ENCODE results near the gene KANSL1L. TPM values are rescaled to one million over a fixed set of nuclear protein-coding genes. Genes with fewer than 3 reads are reported as not detected.

KANSL1L gene
- total RNA-seq, 1 experiment from 2014 or later: 6.7 TPM

DNA sequence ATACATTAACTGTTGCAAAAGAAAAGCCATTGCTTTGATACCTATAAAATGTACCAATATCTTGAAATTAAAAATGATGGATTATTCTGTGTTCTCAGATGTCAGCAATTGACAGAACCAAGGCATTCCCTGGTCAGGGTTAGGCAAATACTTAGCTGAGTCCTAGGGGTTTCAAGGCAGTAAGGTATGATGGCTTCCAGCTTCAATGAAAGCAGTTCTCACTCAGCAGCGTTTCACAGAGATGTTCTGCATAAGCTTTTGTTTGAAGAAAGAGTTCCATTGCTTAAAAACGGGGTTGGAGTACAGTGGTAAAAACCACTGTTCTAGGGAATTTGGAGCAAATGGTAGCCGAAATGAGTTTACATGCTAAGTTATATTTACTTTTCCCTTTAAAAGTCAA lies 17.0 kb upstream of the KANSL1L start:
- ChIA-PET RAD21 (ENCODE audit: low non-redundant PET in 1 of 2, low total read pairs in 2 of 2, uncharacterized antibody in 2 of 2, unreplicated experiment in 2 of 2) (no interaction called here), POLR2A (no interaction called here), CTCF (interaction anchor here (1.5 to 1.6 kb wide), 2 partner anchors 11 to 211 kb away, joined by 3 to 5 read pairs; no protein-coding TSS in a partner anchor)
- H4K20me1 ChIP-seq (ENCODE audit: insufficient read depth): no peaks in the 10 kb centered on the region
- no peak for ATAC-seq
- no peak for DNase-seq (ENCODE audit: low read depth, low spot score)
- H3K9me2 ChIP-seq (ENCODE audit: insufficient read depth): no peaks in the 10 kb centered on the region
- H3K27me3 ChIP-seq (ENCODE audit: insufficient read depth, low read length): no peaks in the 10 kb centered on the region
- no peak overlapping the region for H2AFZ ChIP-seq (ENCODE audit: low read depth, low read length, poor library complexity, severe bottlenecking)
- no peaks in the 10 kb centered on the region for H3K4me1 ChIP-seq (ENCODE audit: control insufficient read depth in 1 of 2, insufficient read depth in 2 of 2, low read length in 2 of 2)
- TF ChIP-seq EZH2phosphoT487 (IDR thresholded peaks at IDR 0.05; ENCODE audit: borderline replicate concordance) (no peak), EZH2 (IDR thresholded peaks at IDR 0.05) (no peak), CEBPB (IDR thresholded peaks at IDR 0.05; ENCODE audit: low read depth) (no peak), JUND (IDR thresholded peaks at IDR 0.05) (no peak), SIN3A (IDR thresholded peaks at IDR 0.05; ENCODE audit: low read depth) (no peak), ZFX (IDR thresholded peaks at IDR 0.05) (no peak), FOSL1 (IDR thresholded peaks at IDR 0.05; ENCODE audit: low read depth) (no peak), SRF (IDR thresholded peaks at IDR 0.05; ENCODE audit: low read depth) (no peak), ELF1 (IDR thresholded peaks at IDR 0.05; ENCODE audit: borderline replicate concordance, low read depth) (no peak), CBX3 (IDR thresholded peaks at IDR 0.05; ENCODE audit: low read depth) (no peak), SP1 (IDR thresholded peaks at IDR 0.05; ENCODE audit: low read depth) (no peak), YY1 (IDR thresholded peaks at IDR 0.05; ENCODE audit: extremely low read depth, insufficient replicate concordance, low read depth, low read length) (no peak), TCF7L2 (IDR thresholded peaks at IDR 0.05; ENCODE audit: borderline replicate concordance, extremely low read depth, insufficient read depth, insufficient read length) (no peak)
- TF ChIP-seq, protein P1, sequence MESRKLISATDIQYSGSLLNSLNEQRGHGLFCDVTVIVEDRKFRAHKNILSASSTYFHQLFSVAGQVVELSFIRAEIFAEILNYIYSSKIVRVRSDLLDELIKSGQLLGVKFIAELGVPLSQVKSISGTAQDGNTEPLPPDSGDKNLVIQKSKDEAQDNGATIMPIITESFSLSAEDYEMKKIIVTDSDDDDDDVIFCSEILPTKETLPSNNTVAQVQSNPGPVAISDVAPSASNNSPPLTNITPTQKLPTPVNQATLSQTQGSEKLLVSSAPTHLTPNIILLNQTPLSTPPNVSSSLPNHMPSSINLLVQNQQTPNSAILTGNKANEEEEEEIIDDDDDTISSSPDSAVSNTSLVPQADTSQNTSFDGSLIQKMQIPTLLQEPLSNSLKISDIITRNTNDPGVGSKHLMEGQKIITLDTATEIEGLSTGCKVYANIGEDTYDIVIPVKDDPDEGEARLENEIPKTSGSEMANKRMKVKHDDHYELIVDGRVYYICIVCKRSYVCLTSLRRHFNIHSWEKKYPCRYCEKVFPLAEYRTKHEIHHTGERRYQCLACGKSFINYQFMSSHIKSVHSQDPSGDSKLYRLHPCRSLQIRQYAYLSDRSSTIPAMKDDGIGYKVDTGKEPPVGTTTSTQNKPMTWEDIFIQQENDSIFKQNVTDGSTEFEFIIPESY (IDR thresholded peaks at IDR 0.05; ENCODE audit: extremely low read depth, insufficient replicate concordance, low read length): no peak
- TF ChIP-seq, protein P2, sequence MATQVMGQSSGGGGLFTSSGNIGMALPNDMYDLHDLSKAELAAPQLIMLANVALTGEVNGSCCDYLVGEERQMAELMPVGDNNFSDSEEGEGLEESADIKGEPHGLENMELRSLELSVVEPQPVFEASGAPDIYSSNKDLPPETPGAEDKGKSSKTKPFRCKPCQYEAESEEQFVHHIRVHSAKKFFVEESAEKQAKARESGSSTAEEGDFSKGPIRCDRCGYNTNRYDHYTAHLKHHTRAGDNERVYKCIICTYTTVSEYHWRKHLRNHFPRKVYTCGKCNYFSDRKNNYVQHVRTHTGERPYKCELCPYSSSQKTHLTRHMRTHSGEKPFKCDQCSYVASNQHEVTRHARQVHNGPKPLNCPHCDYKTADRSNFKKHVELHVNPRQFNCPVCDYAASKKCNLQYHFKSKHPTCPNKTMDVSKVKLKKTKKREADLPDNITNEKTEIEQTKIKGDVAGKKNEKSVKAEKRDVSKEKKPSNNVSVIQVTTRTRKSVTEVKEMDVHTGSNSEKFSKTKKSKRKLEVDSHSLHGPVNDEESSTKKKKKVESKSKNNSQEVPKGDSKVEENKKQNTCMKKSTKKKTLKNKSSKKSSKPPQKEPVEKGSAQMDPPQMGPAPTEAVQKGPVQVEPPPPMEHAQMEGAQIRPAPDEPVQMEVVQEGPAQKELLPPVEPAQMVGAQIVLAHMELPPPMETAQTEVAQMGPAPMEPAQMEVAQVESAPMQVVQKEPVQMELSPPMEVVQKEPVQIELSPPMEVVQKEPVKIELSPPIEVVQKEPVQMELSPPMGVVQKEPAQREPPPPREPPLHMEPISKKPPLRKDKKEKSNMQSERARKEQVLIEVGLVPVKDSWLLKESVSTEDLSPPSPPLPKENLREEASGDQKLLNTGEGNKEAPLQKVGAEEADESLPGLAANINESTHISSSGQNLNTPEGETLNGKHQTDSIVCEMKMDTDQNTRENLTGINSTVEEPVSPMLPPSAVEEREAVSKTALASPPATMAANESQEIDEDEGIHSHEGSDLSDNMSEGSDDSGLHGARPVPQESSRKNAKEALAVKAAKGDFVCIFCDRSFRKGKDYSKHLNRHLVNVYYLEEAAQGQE (IDR thresholded peaks at IDR 0.05; ENCODE audit: low read depth): no peak
- TF ChIP-seq, protein P3, sequence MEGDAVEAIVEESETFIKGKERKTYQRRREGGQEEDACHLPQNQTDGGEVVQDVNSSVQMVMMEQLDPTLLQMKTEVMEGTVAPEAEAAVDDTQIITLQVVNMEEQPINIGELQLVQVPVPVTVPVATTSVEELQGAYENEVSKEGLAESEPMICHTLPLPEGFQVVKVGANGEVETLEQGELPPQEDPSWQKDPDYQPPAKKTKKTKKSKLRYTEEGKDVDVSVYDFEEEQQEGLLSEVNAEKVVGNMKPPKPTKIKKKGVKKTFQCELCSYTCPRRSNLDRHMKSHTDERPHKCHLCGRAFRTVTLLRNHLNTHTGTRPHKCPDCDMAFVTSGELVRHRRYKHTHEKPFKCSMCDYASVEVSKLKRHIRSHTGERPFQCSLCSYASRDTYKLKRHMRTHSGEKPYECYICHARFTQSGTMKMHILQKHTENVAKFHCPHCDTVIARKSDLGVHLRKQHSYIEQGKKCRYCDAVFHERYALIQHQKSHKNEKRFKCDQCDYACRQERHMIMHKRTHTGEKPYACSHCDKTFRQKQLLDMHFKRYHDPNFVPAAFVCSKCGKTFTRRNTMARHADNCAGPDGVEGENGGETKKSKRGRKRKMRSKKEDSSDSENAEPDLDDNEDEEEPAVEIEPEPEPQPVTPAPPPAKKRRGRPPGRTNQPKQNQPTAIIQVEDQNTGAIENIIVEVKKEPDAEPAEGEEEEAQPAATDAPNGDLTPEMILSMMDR (IDR thresholded peaks at IDR 0.05 in 2 of 3, conservative IDR thresholded peaks at IDR 0.05 in 1 of 3; ENCODE audit: borderline replicate concordance in 1 of 3, insufficient read depth in 1 of 3, low read depth in 2 of 3, low read length in 2 of 3): no peak
- TF ChIP-seq, protein P4, sequence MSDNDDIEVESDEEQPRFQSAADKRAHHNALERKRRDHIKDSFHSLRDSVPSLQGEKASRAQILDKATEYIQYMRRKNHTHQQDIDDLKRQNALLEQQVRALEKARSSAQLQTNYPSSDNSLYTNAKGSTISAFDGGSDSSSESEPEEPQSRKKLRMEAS (IDR thresholded peaks at IDR 0.05): no peak
- H3K79me2 ChIP-seq (ENCODE audit: insufficient read depth, low read length): no peaks in the 10 kb centered on the region
- no TSS peak for BruUV-seq (replicated peaks)
- no peak overlapping the region for H3K9ac ChIP-seq (ENCODE audit: low read length)
- intact Hi-C loops (cut with micrococcal nuclease): no loop called here
- H3K4me3 ChIP-seq (replicated peaks in 1 of 2; ENCODE audit: low read depth in 1 of 2, low read length in 2 of 2): no peak overlapping the region
- no peaks in the 10 kb centered on the region for H3K9me3 ChIP-seq (ENCODE audit: control insufficient read depth in 1 of 2, insufficient read depth in 1 of 2, low read depth in 1 of 2, low read length in 2 of 2)
- H3K27ac ChIP-seq (ENCODE audit: low read depth, low read length): no peak overlapping the region
- H3K4me2 ChIP-seq (ENCODE audit: low read length): no peak overlapping the region
- H3K36me3 ChIP-seq (ENCODE audit: control insufficient read depth in 1 of 2, insufficient read depth in 2 of 2, low read length in 2 of 2): no peaks in the 10 kb centered on the region

All from HCT116 (cell line).